HG03460 (cell line): Measurements from ENCODE around the gene RAI14.

Experiments
- ATAC-seq: cut with Tn5 transposase; IDR thresholded peaks from one replicate; pipeline ENCODE4 v1.9.1; 2021; ENCODE audit not compliant: unreplicated experiment

The RAI14 gene

DNA sequence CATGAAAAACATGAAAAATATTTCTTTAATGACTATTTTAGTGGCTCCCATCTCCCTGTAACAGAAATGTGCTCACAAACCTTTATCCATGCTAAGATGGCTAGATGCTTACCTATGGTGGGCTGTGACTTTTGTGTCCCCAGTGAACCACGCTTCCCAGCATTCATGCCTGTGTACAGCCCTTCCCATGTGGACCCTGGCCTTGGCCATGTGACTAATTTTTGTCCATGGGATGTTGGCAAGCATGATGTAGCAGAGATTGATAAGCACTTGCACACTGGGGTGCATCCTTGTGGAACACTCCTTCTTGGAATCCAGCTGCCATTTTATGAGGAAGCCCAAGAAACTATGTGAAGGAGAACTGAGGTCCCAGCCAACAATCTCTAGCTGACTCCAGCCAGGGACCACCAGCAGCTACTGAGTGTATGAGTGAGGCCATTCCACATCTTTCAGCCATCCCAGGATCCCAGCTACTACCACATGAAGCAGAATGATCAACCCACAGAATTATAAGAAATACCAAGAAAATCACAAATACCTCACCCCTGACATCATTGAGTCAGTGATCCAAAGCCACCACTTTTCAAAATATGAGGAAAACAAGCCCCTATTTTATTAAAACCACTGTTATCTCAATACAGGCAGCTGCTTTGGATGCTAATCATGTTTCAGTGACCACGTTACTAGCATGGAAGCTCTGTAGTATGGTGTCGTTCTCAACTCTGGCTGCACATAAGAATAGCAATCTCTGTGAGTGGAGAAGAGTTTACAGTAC lies 16.1 kb upstream of the RAI14 start:
- ATAC-seq = no peak

DNA sequence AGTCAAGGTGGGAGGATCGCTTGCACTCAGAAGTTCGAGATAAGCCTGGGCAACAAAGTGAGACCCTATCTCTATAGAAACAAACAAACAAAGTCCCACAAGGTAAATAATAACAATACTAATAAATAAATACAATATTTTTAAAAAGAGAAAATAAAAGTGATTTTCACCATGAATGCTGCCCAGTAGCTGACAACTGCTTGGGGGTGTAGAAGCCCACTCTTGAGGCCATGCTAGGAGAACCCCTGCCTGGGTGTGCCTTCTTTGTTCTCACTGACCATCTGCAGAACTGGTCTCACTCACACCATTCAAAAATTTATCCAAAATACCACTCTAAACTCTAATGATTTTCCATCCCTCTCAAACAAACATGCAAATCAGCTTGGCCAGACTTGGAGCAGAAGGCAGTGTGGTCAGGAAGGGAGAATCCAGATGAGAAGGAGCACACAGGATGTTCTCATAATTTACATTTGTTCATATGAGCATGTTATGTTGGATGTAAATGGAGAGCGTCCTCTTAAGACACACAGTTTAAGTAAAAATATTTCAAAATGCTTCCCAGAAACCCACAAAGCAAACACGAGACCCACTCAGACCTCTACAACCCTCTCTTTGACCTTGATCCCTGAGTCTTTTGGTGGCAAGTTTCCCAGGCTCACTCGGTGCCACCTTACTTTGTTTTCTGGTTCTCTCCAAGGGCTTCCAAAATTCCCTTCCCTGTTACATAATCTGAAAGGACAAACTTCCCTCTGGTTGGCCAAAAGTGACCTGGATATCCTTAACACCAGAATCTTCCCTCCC lies 7.9 kb upstream of the RAI14 start:
- ATAC-seq = no peak

- ATAC-seq = no peak
Measured at GRCh38 chr5:34648840-34649158, 7.3 kb upstream of the RAI14 start.

- no peak for ATAC-seq
Measured at GRCh38 chr5:34651791-34652190, 4.3 kb upstream of the RAI14 start.

- no peak for ATAC-seq
Measured at GRCh38 chr5:34652466-34652865, 3.7 kb upstream of the RAI14 start.

- ATAC-seq = no peak
Measured at GRCh38 chr5:34652914-34653313, 3.2 kb upstream of the RAI14 start.

DNA sequence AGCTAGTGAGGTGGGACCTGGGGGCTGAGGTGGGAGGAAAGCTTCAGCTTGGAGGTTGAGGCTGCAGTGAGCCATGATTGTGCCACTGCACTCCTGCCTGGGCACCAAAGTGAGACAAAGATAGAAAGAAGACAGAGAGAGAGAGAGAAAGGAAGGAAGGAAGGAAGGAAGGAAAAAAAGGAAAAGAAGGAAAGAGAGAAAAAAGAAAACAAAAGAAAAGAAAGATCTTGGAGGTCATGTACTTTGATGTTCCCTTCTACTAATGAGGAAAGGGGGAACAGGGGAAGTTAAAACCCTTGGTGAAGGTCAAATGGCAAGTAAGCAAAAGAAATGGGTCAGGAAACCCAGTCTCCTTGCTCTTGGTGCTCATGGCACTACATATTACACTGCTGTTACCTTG lies 2.4 kb upstream of the RAI14 start:
- no peak for ATAC-seq

DNA sequence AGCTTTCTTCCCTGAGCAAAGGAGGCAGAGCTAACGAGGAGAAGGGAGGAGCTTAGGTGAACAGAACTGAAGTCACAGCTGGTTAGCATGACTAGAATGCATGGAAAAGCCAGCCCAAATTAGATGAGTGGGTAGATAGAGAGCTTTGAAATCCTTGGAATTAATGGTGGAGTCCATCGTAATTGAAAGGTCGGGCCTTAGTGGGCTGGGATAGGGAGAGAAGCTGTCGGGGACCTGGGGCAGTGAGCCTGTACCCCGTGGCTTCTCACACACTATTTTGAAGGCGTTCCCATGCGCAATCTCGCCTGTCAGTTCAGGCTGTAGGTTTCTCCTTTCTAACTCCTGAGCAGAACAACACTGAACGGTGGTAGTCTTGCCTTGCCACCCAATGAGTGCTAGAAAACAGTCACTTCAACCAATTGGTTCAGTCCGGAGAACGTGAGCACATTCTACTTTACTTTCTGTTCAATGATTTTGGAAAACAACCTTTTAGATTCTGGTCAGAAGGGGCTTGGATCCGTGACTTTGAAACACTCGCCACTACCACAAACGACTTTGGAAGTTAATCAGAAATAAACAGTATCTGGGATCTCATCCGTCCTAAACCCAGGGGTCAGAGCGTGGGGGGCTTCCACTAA lies 655 bp upstream of the RAI14 start:
- no peak for ATAC-seq

DNA sequence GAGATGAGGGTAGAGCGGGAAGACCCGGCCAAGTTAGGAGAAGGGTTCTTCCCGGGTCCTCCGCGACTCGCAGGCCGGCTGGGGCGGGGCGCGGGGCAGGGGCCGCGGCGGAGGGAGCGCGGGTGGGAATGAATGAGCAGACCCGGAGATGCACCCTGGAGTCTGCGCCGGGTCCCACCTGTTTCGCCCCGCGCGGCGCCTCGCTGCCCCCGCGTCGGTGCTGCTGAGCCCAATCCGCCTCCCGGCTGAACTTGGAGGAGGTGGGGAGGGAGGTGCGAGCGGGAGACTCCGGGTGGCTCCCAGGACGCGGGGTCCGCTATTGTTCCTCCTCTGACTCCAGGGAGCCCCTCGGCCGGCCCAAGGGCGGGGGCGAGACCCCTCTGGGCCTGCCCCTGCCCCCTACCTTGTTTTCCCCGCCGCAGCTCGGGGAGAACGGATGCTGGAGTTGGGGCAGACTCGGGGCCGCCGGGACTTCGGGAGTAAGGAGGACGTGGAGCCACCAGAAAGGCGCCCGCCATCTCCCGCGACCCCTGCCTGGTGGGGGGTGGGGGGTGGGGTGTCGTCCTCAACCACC lies 659 bp downstream of the RAI14 start:
- no peak for ATAC-seq

GRCh38 chr5:34657274-34657921 lies 1.3 kb downstream of the RAI14 start:
- ATAC-seq = no peak

- ATAC-seq = no peak
Measured at GRCh38 chr5:34657988-34658387, 1.9 kb downstream of the RAI14 start.

DNA sequence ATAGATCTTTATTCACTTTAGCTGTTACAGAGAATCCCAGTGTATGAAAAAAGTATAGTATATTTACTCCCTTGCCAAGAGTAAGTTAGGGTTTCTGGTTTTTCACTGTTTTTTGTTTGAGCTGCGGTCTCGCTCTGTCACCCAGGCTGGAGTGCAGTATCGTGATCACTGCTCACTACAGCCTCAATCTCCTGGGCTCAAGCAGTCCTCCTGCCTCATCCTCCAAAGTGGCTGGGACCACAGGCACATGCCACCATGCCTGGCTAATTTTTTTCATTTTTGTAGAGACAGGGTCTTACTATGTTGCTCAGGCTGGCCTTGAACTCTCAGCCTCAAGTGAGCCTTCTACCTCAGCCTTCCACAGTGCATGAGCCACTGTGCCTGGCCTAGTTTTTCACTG lies 3.0 kb downstream of the RAI14 start:
- ATAC-seq = no peak

- no peak for ATAC-seq
Measured at GRCh38 chr5:34660444-34660843, 4.3 kb downstream of the RAI14 start.

DNA sequence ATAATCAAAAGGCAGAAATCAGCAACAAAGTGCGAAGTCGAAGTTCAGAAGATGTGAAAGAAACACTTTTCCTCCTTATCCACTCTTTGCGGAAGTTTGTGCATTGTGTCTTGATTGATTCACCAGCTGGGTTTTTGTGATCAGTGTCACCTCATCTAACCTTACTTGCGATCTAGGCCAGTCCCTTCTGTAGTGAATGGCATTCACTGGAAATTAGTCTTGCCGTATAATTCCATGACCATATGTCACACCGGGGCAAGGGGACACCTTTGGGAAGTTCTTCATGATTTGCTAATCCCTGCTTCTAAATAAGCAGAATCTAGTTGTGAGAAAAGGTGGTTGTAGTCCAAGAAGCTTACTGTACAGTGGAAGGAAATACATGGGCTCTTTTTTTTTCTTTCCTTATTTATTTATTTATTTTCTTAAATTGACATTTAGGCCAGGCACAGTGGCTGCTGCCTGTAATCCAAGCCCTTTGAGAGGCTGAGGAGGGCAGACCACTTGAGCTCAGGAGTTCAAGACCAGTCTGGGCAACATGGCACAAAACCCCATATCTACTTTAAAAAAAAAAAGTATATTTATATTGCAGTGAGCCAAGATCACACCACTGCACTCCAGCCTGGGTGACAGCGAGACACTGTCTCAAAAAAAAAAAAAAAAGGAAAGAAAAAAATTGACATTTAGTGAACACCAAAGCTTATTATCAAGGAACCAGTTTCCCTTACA lies 7.8 kb downstream of the RAI14 start:
- no peak for ATAC-seq

- no peak for ATAC-seq
Measured at GRCh38 chr5:34666392-34667080, 10.4 kb downstream of the RAI14 start.

DNA sequence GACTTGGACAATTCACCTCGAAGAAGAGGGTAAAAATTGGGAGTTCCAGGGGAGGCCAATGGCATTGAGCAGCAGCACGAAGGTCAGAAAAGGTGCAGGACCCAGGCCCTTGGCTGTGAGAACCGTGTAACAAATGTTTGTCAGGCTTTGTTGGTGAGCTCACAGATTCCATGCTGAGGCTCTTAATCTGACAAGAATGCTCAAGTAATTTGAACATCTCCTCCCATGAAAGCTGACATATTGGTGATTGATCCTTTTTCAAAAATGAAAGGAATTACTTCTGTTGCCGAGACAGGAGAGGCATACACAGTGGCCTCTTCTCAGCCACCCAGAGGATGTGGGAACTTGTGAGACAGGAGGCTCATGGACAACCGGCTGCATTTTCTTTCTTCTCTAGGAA lies 11.6 kb downstream of the RAI14 start:
- ATAC-seq = no peak

DNA sequence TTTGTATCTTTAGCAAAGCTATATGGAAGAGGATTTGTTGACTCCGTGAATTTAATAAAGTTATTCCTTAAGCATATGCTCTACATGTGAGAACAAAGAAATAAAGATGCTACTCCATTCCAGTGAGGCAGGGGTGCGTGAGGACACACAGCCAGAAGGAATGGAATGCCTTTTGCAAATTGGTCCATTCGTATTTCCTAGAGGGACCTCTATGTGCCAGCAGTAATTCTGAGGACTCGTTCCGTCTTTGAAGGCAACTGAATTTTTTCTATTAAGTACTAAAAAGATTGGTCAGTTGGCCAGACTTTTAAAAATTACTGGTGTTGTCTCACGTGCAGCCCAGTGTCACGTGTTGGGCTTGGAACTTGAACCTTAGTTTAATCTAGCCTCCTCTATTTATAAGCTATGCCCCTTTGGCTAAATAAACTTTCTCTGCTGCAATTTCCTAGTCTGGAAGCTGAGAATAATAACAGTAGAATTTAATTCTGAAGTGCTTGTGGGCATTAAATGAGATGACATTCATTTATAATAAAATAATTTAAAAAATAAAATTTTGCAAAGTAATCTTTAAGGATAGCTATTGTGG lies 13.9 kb downstream of the RAI14 start:
- ATAC-seq = no peak

DNA sequence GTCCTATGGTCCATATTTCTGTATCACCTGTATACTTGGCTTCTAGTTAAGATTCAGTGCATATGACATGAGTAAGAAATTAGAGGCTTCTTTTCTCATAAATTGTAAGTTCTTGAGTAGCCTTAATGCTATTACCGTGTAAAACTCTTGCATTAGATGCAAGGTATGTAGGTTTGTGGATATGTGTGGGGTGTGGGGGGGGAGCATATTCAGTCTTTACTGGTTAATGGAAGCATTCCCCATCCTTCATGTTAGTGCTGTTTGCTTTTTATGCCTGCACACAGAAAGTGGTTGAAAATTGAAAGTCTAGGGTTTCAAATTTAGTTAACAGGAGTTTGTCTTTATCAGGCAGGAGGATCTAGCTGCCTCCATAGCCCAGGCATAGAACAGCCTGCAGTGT lies 16.1 kb downstream of the RAI14 start:
- no peak for ATAC-seq

- no peak for ATAC-seq
Measured at GRCh38 chr5:34673463-34674125, 17.5 kb downstream of the RAI14 start.
